Right cardiac atrium (tissue), 5 donors: ENCODE results near the gene PLPP4. TPM values are rescaled to one million over a fixed set of nuclear protein-coding genes. Genes with fewer than 3 reads are reported as not detected.

Source experiments
- ATAC-seq, 2 donors: fragments of 200-7000 bp; cut with Tn5 transposase; one replicate each; pipeline versions ENCODE4 v1.8.0 to v1.9.1; 2020; ENCODE audit warnings: moderate library complexity in 2 of 2, mild to moderate bottlenecking in 1 of 2
- DNase-seq, 3 donors: peaks; one replicate each; pipeline ENCODE4 v3.0.0-alpha.2; 2020
- H3K27ac ChIP-seq: one replicate; pipeline ENCODE4 v1.5.1; 2013; ENCODE audit warnings: mild to moderate bottlenecking, low read length, control low read depth, moderate library complexity
- H3K27me3 ChIP-seq: one replicate; pipeline ENCODE4 v1.6.1; 2013; ENCODE audit not compliant: control insufficient read depth, insufficient read depth
- H3K4me1 ChIP-seq: one replicate; pipeline ENCODE4 v1.6.1; 2013; ENCODE audit warnings: low read length; ENCODE audit not compliant: control insufficient read depth, insufficient read depth
- H3K4me3 ChIP-seq: one replicate; pipeline ENCODE4 v1.5.1; 2013; ENCODE audit warnings: low read length, control low read depth
- H3K9me3 ChIP-seq: one replicate; pipeline ENCODE4 v1.6.1; 2013; ENCODE audit warnings: low read length; ENCODE audit not compliant: control insufficient read depth
- WGBS: extraction: QIAGEN DNeasy Blood & Tissue Kit; methylation state at CpG from one replicate; pipeline ENCODE4 v1.1.7; 2013; 5-methylcytosine and 5-hydroxymethylcytosine counted together
- intact Hi-C, 4 donors: fragments of 100-400 bp; cut with DNase I; formaldehyde crosslinking; loops; one replicate each; pipeline versions ENCODE4 v1.11.0 to v1.14.0; 2022 to 2023
- polyA plus RNA-seq: library from polyadenylated mRNA; stranded (reverse); fragments of 200-250 nt; gene quantifications from one replicate; pipeline ENCODE4 v1.2.3, GENCODE V29; 2013
- total RNA-seq, 4 donors: library from RNA; stranded (reverse); fragmentation: NEBNext Ultra II Directional; extraction: Animal tissue kit (Norgen Biotek cat#: 25700); gene quantifications; one replicate each; pipeline ENCODE4 v1.2.1, GENCODE V29; 2021
- donor health status: healthy with polysubstance abuse.
- donor health status: DM: no; HTN: yes; CAD: no.
- donor health status: DM: no; HTN: no; CAD: no.
- donor health status: DM: no; HTN: yes; CAD: no; lungs with severe emphysema.
- donor health status: DM: yes; HTN: yes; CAD: no.

PLPP4 gene
- total and polyA plus RNA-seq, 5 donors, result 0.09 TPM; not detected in 4

DNA sequence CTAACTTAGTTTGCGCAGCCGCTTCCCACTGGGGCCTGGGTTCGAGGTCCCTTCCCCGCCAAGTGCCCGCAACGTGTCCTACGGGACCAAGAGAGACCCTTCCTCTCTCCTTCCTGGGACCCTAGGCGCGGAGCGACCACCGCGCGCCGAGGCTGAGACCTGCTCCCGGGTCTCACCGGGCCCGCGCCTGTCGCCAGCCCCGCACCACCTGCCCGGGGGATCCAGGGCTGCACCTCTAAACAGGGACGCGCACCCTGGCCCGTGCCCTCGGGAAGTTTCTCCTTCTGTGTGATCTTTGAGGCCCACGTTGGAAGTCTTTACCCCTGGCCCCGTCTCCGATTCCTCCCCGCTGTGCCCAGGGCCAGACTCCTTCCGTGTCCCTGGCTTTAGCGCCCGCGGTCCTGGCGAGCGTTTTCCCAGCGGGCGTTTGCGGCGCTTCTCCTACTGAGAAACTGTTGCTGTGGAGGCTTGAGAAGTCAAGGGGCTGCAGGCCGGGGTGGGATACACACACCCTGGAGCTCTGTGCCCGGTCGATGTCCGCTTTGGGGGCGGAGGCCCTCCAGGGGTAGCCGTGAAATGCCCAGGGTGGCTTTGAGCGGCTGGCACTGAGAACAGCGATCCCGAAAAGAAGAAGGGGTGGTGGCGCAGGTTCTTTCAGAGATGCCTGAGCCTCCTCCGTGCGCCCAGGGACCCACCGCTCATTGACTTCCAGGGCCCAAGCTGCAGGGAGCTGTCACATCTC lies 575 bp downstream of the PLPP4 start:
- Histone ChIP-seq H3K27me3 (no peaks in the 10 kb centered on the region), H3K4me3 (no peak overlapping the region), H3K27ac (no peak overlapping the region), H3K4me1 (no peaks in the 10 kb centered on the region), H3K9me3 (no peaks in the 10 kb centered on the region)
- intact Hi-C loops, result no loop called here
- ATAC-seq (no peak), DNase-seq (peak in 1 of 3 donors; percentile 42)
- WGBS, result 13% methylated on average over 52 of the region's 52 CpGs

GRCh38 chr10:120458432-120458831 lies 1.4 kb downstream of the PLPP4 start:
- Histone ChIP-seq H3K27me3 (no peaks in the 10 kb centered on the region), H3K4me1 (no peaks in the 10 kb centered on the region), H3K27ac (no peak overlapping the region), H3K4me3 (no peak overlapping the region), H3K9me3 (no peaks in the 10 kb centered on the region)
- ATAC-seq (no peak), DNase-seq (no peak)
- WGBS, result 62% methylated on average over 4 of the region's 4 CpGs
- intact Hi-C loops, result no loop called here

GRCh38 chr10:120459185-120459584 lies 2.2 kb downstream of the PLPP4 start:
- no peaks in the 10 kb centered on the region for H3K27me3 ChIP-seq
- no peaks in the 10 kb centered on the region for H3K4me1 ChIP-seq
- WGBS, result 33% methylated on average over 5 of the region's 5 CpGs
- intact Hi-C loops, result no loop called here
- ATAC-seq, result no peak
- H3K9me3 ChIP-seq, result no peaks in the 10 kb centered on the region
- no peak overlapping the region for H3K4me3 ChIP-seq
- DNase-seq, result no peak
- no peak overlapping the region for H3K27ac ChIP-seq

GRCh38 chr10:120460186-120460585 lies 3.2 kb downstream of the PLPP4 start:
- DNase-seq (no peak), ATAC-seq (no peak)
- Histone ChIP-seq H3K27me3 (no peaks in the 10 kb centered on the region), H3K4me1 (no peaks in the 10 kb centered on the region), H3K4me3 (no peak overlapping the region), H3K9me3 (no peaks in the 10 kb centered on the region), H3K27ac (no peak overlapping the region)
- intact Hi-C loops, result no loop called here
- WGBS, result 39% methylated on average over 1 of the region's 1 CpG

DNA sequence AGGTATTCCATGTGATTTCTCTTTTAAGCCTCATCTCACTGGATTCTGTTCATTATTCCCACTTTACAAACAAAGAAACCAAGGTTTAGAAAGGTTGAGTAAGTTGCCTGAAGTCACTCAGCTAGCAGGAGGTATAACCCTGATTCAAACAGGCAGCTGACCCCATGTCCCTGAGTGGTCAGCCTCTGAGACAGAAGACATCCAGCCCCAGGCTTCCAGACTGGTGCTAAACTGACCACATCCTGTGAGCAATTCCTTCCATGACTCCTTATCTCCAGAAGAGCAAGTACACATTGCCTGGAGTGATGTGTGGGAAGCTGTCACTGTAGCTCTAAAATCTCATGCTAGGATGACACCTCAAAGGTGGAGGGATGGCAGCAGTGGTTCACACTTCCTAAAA lies 3.7 kb downstream of the PLPP4 start:
- intact Hi-C loops, result no loop called here
- no peaks in the 10 kb centered on the region for H3K4me1 ChIP-seq
- no peak overlapping the region for H3K27ac ChIP-seq
- H3K9me3 ChIP-seq, result no peaks in the 10 kb centered on the region
- no peak for ATAC-seq
- H3K4me3 ChIP-seq, result no peak overlapping the region
- no peak for DNase-seq
- H3K27me3 ChIP-seq, result no peaks in the 10 kb centered on the region

DNA sequence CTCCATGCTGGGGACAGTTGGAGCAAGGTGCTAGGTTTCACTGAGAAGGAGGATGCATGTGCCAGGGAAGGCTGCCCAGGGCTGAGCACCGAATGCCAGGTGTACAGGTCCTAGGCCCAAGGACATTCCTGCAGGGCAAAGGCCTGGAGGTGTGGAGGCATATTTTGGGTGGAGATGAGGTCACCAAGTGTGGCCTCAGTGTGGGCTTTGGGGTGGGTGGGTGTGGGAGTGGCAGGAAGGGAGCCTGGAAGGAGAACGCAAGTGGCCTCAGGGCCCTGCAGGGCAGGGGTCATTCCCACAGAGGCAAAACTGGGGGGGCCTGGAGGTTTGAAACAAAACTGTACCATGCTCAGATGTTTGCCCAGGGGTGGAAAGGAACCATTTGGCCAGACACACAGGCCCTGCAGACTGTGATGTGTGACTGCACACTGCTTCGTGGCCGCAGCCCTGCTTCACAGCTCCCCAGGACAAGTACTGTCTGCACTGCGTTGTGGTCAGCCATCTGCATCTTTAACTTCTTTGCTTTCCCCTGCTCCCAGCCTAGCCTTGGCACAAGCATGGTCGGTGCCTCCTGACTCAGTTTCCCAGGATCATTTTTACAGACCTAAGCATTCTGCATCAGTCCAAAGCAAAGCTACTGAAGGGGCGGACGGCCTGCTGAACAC lies 5.1 kb downstream of the PLPP4 start:
- Histone ChIP-seq H3K9me3 (no peaks in the 10 kb centered on the region), H3K4me3 (no peak overlapping the region), H3K27me3 (no peaks in the 10 kb centered on the region), H3K27ac (no peak overlapping the region), H3K4me1 (no peaks in the 10 kb centered on the region)
- no peak for DNase-seq
- intact Hi-C loops, result no loop called here
- no peak for ATAC-seq
- 89% methylated on average over 8 of the region's 8 CpGs for WGBS

DNA sequence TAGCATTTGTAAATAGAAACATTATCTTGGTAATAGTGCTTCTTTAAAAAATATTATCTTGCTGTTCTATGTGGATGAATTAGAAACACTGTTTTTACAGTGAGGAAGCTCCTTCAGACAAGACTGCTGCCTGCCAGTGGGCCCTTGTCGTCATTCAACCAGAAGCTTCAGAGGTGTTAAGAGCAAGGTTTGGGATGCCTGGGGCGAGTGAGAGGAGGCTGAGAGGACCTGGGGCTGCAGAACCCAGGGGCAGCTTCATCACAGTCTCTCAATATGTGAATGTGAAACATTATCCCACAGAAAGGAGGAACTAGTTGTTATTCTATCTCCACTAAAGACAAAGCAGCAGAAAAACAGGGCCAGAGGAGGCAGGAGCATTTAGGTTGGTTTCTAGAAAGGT lies 8.1 kb downstream of the PLPP4 start:
- intact Hi-C loops, result no loop called here

DNA sequence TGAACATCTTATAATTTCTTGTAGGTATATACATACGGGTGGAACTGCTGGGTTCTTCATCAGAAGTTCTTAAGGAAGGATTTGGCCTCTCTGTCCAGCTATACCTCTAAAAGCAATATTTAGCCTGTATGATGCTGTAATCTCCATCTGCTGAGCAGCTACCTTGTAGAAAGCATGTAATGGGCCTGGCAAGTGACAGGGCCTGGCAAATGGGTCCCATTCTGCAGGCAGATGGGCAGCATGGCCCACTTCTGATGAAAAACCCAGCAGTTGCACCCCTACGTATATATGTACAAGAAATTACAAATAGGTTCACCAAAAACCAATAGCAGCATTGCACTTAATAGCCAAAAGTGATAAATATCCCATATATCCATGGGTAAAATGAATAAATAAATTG lies 9.0 kb downstream of the PLPP4 start:
- H3K4me1 ChIP-seq, result no peaks in the 10 kb centered on the region
- 89% methylated on average over 2 of the region's 2 CpGs for WGBS
- DNase-seq (no peak), ATAC-seq (no peak)
- intact Hi-C loops, result no loop called here
- no peak overlapping the region for H3K4me3 ChIP-seq
- no peaks in the 10 kb centered on the region for H3K27me3 ChIP-seq
- H3K27ac ChIP-seq, result no peak overlapping the region
- H3K9me3 ChIP-seq, result no peaks in the 10 kb centered on the region

More for the DNA sequence above, 8.1 kb downstream of the PLPP4 start:
- no peak for DNase-seq
- H3K27me3 ChIP-seq, result no peaks in the 10 kb centered on the region
- ATAC-seq, result no peak
- no peak overlapping the region for H3K27ac ChIP-seq
- WGBS, result 47% methylated on average over 2 of the region's 2 CpGs
- no peaks in the 10 kb centered on the region for H3K4me1 ChIP-seq
- H3K4me3 ChIP-seq, result no peak overlapping the region
- H3K9me3 ChIP-seq, result no peaks in the 10 kb centered on the region

GRCh38 chr10:120473593-120473992 lies 16.6 kb downstream of the PLPP4 start:
- intact Hi-C loops, result no loop called here
- WGBS, result 45% methylated on average over 4 of the region's 4 CpGs
- H3K4me3 ChIP-seq, result no peak overlapping the region
- no peak overlapping the region for H3K27ac ChIP-seq
- no peaks in the 10 kb centered on the region for H3K4me1 ChIP-seq
- no peak for ATAC-seq
- no peaks in the 10 kb centered on the region for H3K9me3 ChIP-seq
- no peak for DNase-seq
- no peaks in the 10 kb centered on the region for H3K27me3 ChIP-seq

DNA sequence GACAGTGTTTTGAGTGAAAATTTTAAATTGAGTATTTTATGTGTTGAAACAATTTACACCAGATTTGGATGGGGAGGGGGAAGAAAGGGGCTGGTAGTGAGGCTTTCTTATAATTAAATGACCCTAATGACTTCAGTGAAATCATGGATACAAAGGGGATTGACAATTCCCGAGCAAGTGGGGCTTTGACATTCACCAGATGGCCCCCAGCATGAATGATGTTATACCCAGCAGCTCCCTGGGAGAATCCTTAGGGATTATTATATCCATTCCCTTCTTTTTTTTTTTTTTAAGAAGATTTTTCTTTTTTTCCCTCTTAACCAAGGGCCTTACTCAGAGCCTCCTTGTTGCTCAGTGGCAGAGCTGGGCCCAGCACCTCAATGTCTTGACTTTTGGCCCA lies 17.9 kb downstream of the PLPP4 start:
- Histone ChIP-seq H3K27me3 (no peaks in the 10 kb centered on the region), H3K27ac (no peak overlapping the region), H3K9me3 (no peaks in the 10 kb centered on the region), H3K4me3 (no peak overlapping the region), H3K4me1 (no peaks in the 10 kb centered on the region)
- no peak for ATAC-seq
- no peak for DNase-seq
- 30% methylated on average over 1 of the region's 1 CpG for WGBS
- intact Hi-C loops, result no loop called here

GRCh38 chr10:120475844-120476791 lies 19.1 kb downstream of the PLPP4 start:
- 73% methylated on average over 10 of the region's 10 CpGs for WGBS

More at GRCh38 chr10:120475844-120476791, 19.1 kb downstream of the PLPP4 start:
- Histone ChIP-seq H3K4me1 (no peaks in the 10 kb centered on the region), H3K9me3 (no peaks in the 10 kb centered on the region), H3K27ac (no peak overlapping the region), H3K4me3 (no peak overlapping the region), H3K27me3 (no peaks in the 10 kb centered on the region)
- intact Hi-C loops, result no loop called here
- no peak for DNase-seq
- ATAC-seq, result no peak
